IMR-90 (cell line): ENCODE data around the gene LDLRAD4. TPM values are rescaled to one million over a fixed set of nuclear protein-coding genes. Genes with fewer than 3 reads are reported as not detected.

Experiments used
- ATAC-seq: fragments of 200-7000 bp; cut with Tn5 transposase; 2 replicates; pipeline ENCODE4 v1.9.1; 2020; ENCODE audit warnings: low read depth, mild to moderate bottlenecking, moderate library complexity
- BruUV-seq: library from RNA; stranded (reverse); fragments of 400-500 nt; replicated peaks from 2 replicates; lab custom pipeline; 2021; lab: Mats Ljungman, UMichigan
- CTCF ChIA-PET: fragments of 300-600 bp; formaldehyde crosslinking; extraction: SDS; loops from one replicate; lab custom pipeline; 2021; ENCODE audit warnings: antibody characterized with exemption; lab: Yijun Ruan, JAX
- POLR2A ChIA-PET: fragments of 300-600 bp; sonication (Branson Sonifier 250); formaldehyde crosslinking; loops from one replicate; lab custom pipeline; 2022; ENCODE audit warnings: antibody characterized with exemption; ENCODE audit not compliant: unreplicated experiment; lab: Charles Lee
- DNase-seq: peaks from one replicate; pipeline ENCODE4 v3.0.0; 2013
- H2AFZ ChIP-seq: replicated peaks from 2 replicates; pipeline ENCODE3; 2013; ENCODE audit warnings: low read length, mild to moderate bottlenecking; ENCODE audit not compliant: poor library complexity
- H2AK5ac ChIP-seq: 2 replicates; pipeline ENCODE4 v1.6.1; 2013; ENCODE audit warnings: low read depth, low read length, inconsistent platforms
- H2AK9ac ChIP-seq: replicated peaks from 2 replicates; pipeline ENCODE3; 2013; ENCODE audit warnings: mild to moderate bottlenecking, low read depth, low read length, moderate library complexity; ENCODE audit not compliant: poor library complexity
- H2BK120ac ChIP-seq: 2 replicates; pipeline ENCODE4 v1.6.1; 2013; ENCODE audit warnings: low read depth, low read length, inconsistent platforms
- H2BK15ac ChIP-seq: 3 replicates; pipeline ENCODE4 v1.6.1; 2013; ENCODE audit warnings: low read depth, low read length, inconsistent platforms
- H2BK20ac ChIP-seq: 2 replicates; pipeline ENCODE4 v1.6.1; 2013; ENCODE audit warnings: low read depth, mild to moderate bottlenecking, inconsistent platforms, low read length, moderate library complexity
- H2BK5ac ChIP-seq: 2 replicates; pipeline ENCODE4 v1.6.1; 2013; ENCODE audit warnings: mild to moderate bottlenecking, low read depth, low read length, inconsistent platforms; ENCODE audit not compliant: poor library complexity, severe bottlenecking
- H3K14ac ChIP-seq: replicated peaks from 2 replicates; pipeline ENCODE4 v1.6.1; 2013; ENCODE audit warnings: low read depth, low read length, inconsistent platforms
- H3K18ac ChIP-seq: 2 replicates; pipeline ENCODE4 v1.6.1; 2013; ENCODE audit warnings: low read depth, low read length, control low read depth
- H3K23ac ChIP-seq: 2 replicates; pipeline ENCODE4 v1.6.1; 2013; ENCODE audit warnings: low read depth, low read length, inconsistent platforms
- H3K27ac ChIP-seq: 2 replicates; pipeline ENCODE4 v1.5.1; 2013; ENCODE audit warnings: mild to moderate bottlenecking, control low read depth, low read length; ENCODE audit not compliant: insufficient read depth
- H3K27me3 ChIP-seq: 2 replicates; pipeline ENCODE4 v1.6.1; 2013; ENCODE audit warnings: low read length; ENCODE audit not compliant: control insufficient read depth, insufficient read depth
- H3K36me3 ChIP-seq: 2 replicates; pipeline ENCODE4 v1.6.1; 2013; ENCODE audit warnings: low read length, mixed read lengths; ENCODE audit not compliant: control insufficient read depth, insufficient read depth
- H3K4ac ChIP-seq: 2 replicates; pipeline ENCODE4 v1.6.1; 2013; ENCODE audit warnings: low read depth, low read length, inconsistent platforms
- H3K4me1 ChIP-seq: 2 replicates; pipeline ENCODE4 v1.6.1; 2013; ENCODE audit warnings: low read length, mixed read lengths; ENCODE audit not compliant: control insufficient read depth, insufficient read depth
- H3K4me2 ChIP-seq: 2 replicates; pipeline ENCODE4 v1.6.1; 2013; ENCODE audit warnings: low read depth, mild to moderate bottlenecking, control low read depth, low read length, moderate library complexity
- H3K4me3 ChIP-seq: 2 replicates; pipeline ENCODE4 v1.5.1; 2013; ENCODE audit warnings: low read depth, mild to moderate bottlenecking, control low read depth, low read length, moderate library complexity; ENCODE audit not compliant: insufficient read depth
- H3K56ac ChIP-seq: 2 replicates; pipeline ENCODE4 v1.6.1; 2013; ENCODE audit warnings: low read length, inconsistent platforms; ENCODE audit not compliant: insufficient read depth; ENCODE audit errors: extremely low read depth
- H3K79me1 ChIP-seq, 2 experiments: 2 replicates each; pipeline ENCODE4 v1.6.1; 2013; ENCODE audit warnings: low read length in 2 of 2, inconsistent platforms in 1 of 2, low read depth in 1 of 2
- H3K9ac ChIP-seq: 2 replicates; pipeline ENCODE4 v1.6.1; 2013; ENCODE audit warnings: low read depth, low read length, control low read depth
- H3K9me1 ChIP-seq: 2 replicates; pipeline ENCODE4 v1.6.1; 2013; ENCODE audit warnings: low read length, inconsistent platforms; ENCODE audit not compliant: insufficient read depth
- H3K9me3 ChIP-seq: 2 replicates; pipeline ENCODE4 v1.6.1; 2013; ENCODE audit warnings: low read length; ENCODE audit not compliant: control insufficient read depth, insufficient read depth
- H4K20me1 ChIP-seq: 2 replicates; pipeline ENCODE4 v1.6.1; 2013; ENCODE audit warnings: low read length, inconsistent platforms; ENCODE audit not compliant: insufficient read depth
- H4K5ac ChIP-seq: 2 replicates; pipeline ENCODE4 v1.6.1; 2013; ENCODE audit warnings: mild to moderate bottlenecking, low read depth, low read length, control low read depth
- H4K8ac ChIP-seq, 2 experiments: 2 replicates each; pipeline ENCODE4 v1.6.1; 2013; ENCODE audit warnings: low read depth in 2 of 2, low read length in 2 of 2, control low read depth in 1 of 2, inconsistent platforms in 1 of 2
- H4K91ac ChIP-seq: 2 replicates; pipeline ENCODE4 v1.6.1; 2013; ENCODE audit warnings: low read depth, low read length, inconsistent platforms; ENCODE audit not compliant: insufficient read depth
- BHLHE40 ChIP-seq: fragments of 150-350 bp; IDR thresholded peaks from 2 replicates; pipeline ENCODE4 v1.6.1; 2016; ENCODE audit warnings: mild to moderate bottlenecking, low read depth, low read length
- CEBPB ChIP-seq: IDR thresholded peaks from 2 replicates; pipeline ENCODE4 v1.6.1; 2012; ENCODE audit warnings: low read depth, low read length, improper control_type of control experiment
- ELK1 ChIP-seq: fragments of 150-350 bp; IDR thresholded peaks from 2 replicates; pipeline ENCODE4 v1.6.1; 2016; ENCODE audit warnings: low read depth, mild to moderate bottlenecking, low read length, moderate library complexity, borderline replicate concordance
- FOS ChIP-seq: fragments of 150-350 bp; IDR thresholded peaks from 2 replicates; pipeline ENCODE4 v1.6.1; 2016; ENCODE audit warnings: low read depth, low read length
- MAZ ChIP-seq: IDR thresholded peaks from 2 replicates; pipeline ENCODE4 v1.6.1; 2012; ENCODE audit warnings: low read depth, mild to moderate bottlenecking, low read length, improper control_type of control experiment, moderate library complexity, borderline replicate concordance
- MXI1 ChIP-seq: IDR thresholded peaks from 2 replicates; pipeline ENCODE4 v1.6.1; 2012; ENCODE audit warnings: low read depth, mild to moderate bottlenecking, low read length, moderate library complexity, borderline replicate concordance
- NFE2L2 ChIP-seq: fragments of 150-350 bp; IDR thresholded peaks from 2 replicates; pipeline ENCODE4 v1.6.1; 2016; ENCODE audit warnings: low read depth, mild to moderate bottlenecking, low read length
- RAD21 ChIP-seq: IDR thresholded peaks from 2 replicates; pipeline ENCODE4 v1.6.1; 2012; ENCODE audit warnings: low read length, improper control_type of control experiment
- RCOR1 ChIP-seq: IDR thresholded peaks from 2 replicates; pipeline ENCODE4 v1.6.1; 2012; ENCODE audit warnings: mild to moderate bottlenecking, low read length, improper control_type of control experiment; ENCODE audit not compliant: insufficient replicate concordance
- USF2 ChIP-seq: fragments of 150-350 bp; IDR thresholded peaks from 2 replicates; pipeline ENCODE4 v1.6.1; 2017; ENCODE audit warnings: mild to moderate bottlenecking, antibody characterized with exemption, low read length, low read depth
- WGBS, 2 experiments: methylation state at CpG; one replicate each; pipeline versions ENCODE4 v1.1.5 to v1.1.7; 2013; ENCODE audit warnings: missing lambda C conversion rate in 2 of 2; ENCODE audit not compliant: insufficient read length in 1 of 2; ENCODE audit errors: extremely low coverage in 2 of 2; 5-methylcytosine and 5-hydroxymethylcytosine counted together
- dilution Hi-C: fragments of 300-500 bp; cut with HindIII; formaldehyde crosslinking; loops from one replicate; pipeline ENCODE4 v1.14.3; 2018; ENCODE audit warnings: low sequenced_read_pairs; ENCODE audit not compliant: unreplicated experiment
- in situ Hi-C: fragments of 300-500 bp; cut with MboI; formaldehyde crosslinking; loops from 3 replicates; pipeline ENCODE4 v1.14.3; 2019; ENCODE audit warnings: low sequenced_read_pairs, inconsistent platforms, mixed read lengths
- intact Hi-C: fragments of 100-400 bp; cut with micrococcal nuclease; formaldehyde crosslinking; loops from 2 replicates; pipeline ENCODE4 v1.10.0; 2022
- polyA plus RNA-seq, 3 experiments: library from polyadenylated mRNA; depleted of rRNA; stranded (reverse); fragments of >200 nt; gene quantifications; 2 replicates each; pipeline ENCODE4 v1.2.3, GENCODE V29; 2012; ENCODE audit warnings: low replicate concordance in 1 of 3
- total RNA-seq: library from RNA; depleted of rRNA; stranded (reverse); fragments of >200 nt; gene quantifications from 2 replicates; pipeline ENCODE4 v1.2.3, GENCODE V29; 2012

The LDLRAD4 gene
- total and polyA plus RNA-seq, 2 of the 4 experiments (the other 2 are of a cell fraction), result not detected

GRCh38 chr18:13183790-13184189 is 34.8 kb upstream of the LDLRAD4 start:
- peaks cover 27% of the 10 kb centered on the region for H3K27me3 ChIP-seq
- H3K36me3 ChIP-seq, result no peaks in the 10 kb centered on the region
- no peak overlapping the region for H4K91ac ChIP-seq
- no peaks in the 10 kb centered on the region for H3K9me1 ChIP-seq
- no peak overlapping the region for H2BK5ac ChIP-seq
- no peak overlapping the region for H3K4me3 ChIP-seq
- no peak overlapping the region for H3K56ac ChIP-seq
- H2AK9ac ChIP-seq, result peak overlapping the region; percentile 42
- no peak overlapping the region for H2BK15ac ChIP-seq
- H2BK20ac ChIP-seq, result no peak overlapping the region
- no peak overlapping the region for H4K5ac ChIP-seq
- peak overlapping the region; percentile 63 for H2AFZ ChIP-seq
- no peak overlapping the region for H3K18ac ChIP-seq
- BruUV-seq, result no TSS peak
- intact Hi-C loops (no loop called here), dilution Hi-C loops (no loop called here), in situ Hi-C loops (no loop called here)
- H3K9me3 ChIP-seq, result no peaks in the 10 kb centered on the region
- no CpG with 5 or more reads among the region's 8 CpGs for WGBS, 2 experiments
- POLR2A ChIA-PET, result interaction anchor here (0.6 kb wide), 1 partner anchor 300 kb away, joined by 5 read pairs; no protein-coding TSS in a partner anchor
- no peaks in the 10 kb centered on the region for H3K4me1 ChIP-seq
- ATAC-seq, result peak; percentile 17; the same call in 1 of the 2 replicates
- no peak overlapping the region for H3K9ac ChIP-seq
- H2BK120ac ChIP-seq, result no peak overlapping the region
- no peak overlapping the region for H3K23ac ChIP-seq
- H3K14ac ChIP-seq, result no peak overlapping the region
- H2AK5ac ChIP-seq, result no peak overlapping the region
- DNase-seq, result no peak
- H3K79me1 ChIP-seq, result no peaks in the 10 kb centered on the region
- H3K4me2 ChIP-seq, result no peak overlapping the region
- H3K27ac ChIP-seq, result no peak overlapping the region
- H4K20me1 ChIP-seq, result no peaks in the 10 kb centered on the region
- H4K8ac ChIP-seq, result no peak overlapping the region
- CTCF ChIA-PET, result no interaction called here
- H3K4ac ChIP-seq, result no peak overlapping the region
- TF ChIP-seq NFE2L2 (no peak), FOS (no peak), ELK1 (no peak), MXI1 (no peak), CEBPB (no peak), RCOR1 (no peak), RAD21 (no peak), USF2 (no peak), MAZ (no peak), BHLHE40 (no peak)
